Peyer's patch (tissue), 4 donors: ENCODE measurements around the gene SMG9.

Source experiments
- CTCF ChIP-seq, 6 experiments: fragments of 450-650 bp in 4 of 6; fragments of 200-600 bp in 2 of 6; sonication (generic) in 1 of 6; IDR thresholded peaks; one replicate each; pipeline ENCODE4 v1.5.1; 2017 to 2019; ENCODE audit warnings: antibody characterized with exemption in 6 of 6, mild to moderate bottlenecking in 3 of 6, moderate library complexity in 1 of 6
- POLR2A ChIP-seq, 2 donors: fragments of 450-650 bp; IDR thresholded peaks; one replicate each; pipeline ENCODE4 v1.5.1; 2017; ENCODE audit warnings: antibody characterized with exemption in 2 of 2, mild to moderate bottlenecking in 2 of 2, moderate library complexity in 2 of 2

GRCh38 chr19:43776286-43776685 lies 21.5 kb upstream of the SMG9 start:
- TF ChIP-seq CTCF (IDR thresholded peaks at IDR 0.05) (no peak), POLR2A (IDR thresholded peaks at IDR 0.05) (no peak)
